GM21737 (cell line): ENCODE data around the gene TCF19.

Experiments used
- ATAC-seq: cut with Tn5 transposase; IDR thresholded peaks from one replicate; pipeline ENCODE4 v1.9.1; 2021; ENCODE audit warnings: mild to moderate bottlenecking, moderate library complexity; ENCODE audit not compliant: unreplicated experiment

Gene TCF19

GRCh38 chr6:31126396-31127175 is 31.8 kb upstream of the TCF19 start:
- no peak for ATAC-seq

GRCh38 chr6:31128093-31128676 is 30.2 kb upstream of the TCF19 start:
- ATAC-seq: no peak

- ATAC-seq: no peak
These were observed 29.3 kb upstream of the TCF19 start for GRCh38 chr6:31129130-31129529.

- ATAC-seq: no peak
These were observed 27.6 kb upstream of the TCF19 start for GRCh38 chr6:31130751-31131150.

- ATAC-seq: no peak
These were observed 26.8 kb upstream of the TCF19 start for GRCh38 chr6:31131595-31131994.

- ATAC-seq: no peak
These were observed 25.6 kb upstream of the TCF19 start for GRCh38 chr6:31132806-31133205.

GRCh38 chr6:31135710-31136109 is 22.7 kb upstream of the TCF19 start:
- no peak for ATAC-seq

- no peak for ATAC-seq
These were observed 19.4 kb upstream of the TCF19 start, which contains the start of gene PSORS1C2 for GRCh38 chr6:31138982-31139381. TSS of gene PSORS1C2 (minus strand) at chr6:31139066. CDS start at chr6:31139026, 40 bp downstream.

GRCh38 chr6:31139599-31139998 is 18.8 kb upstream of the TCF19 start:
- no peak for ATAC-seq

GRCh38 chr6:31140643-31141042 is 17.7 kb upstream of the TCF19 start:
- no peak for ATAC-seq

- no peak for ATAC-seq
These were observed 16.0 kb upstream of the TCF19 start for GRCh38 chr6:31142361-31142761.

- no peak for ATAC-seq
These were observed 15.2 kb upstream of the TCF19 start for GRCh38 chr6:31143148-31143547.

GRCh38 chr6:31144296-31144969 is 14.0 kb upstream of the TCF19 start:
- no peak for ATAC-seq

GRCh38 chr6:31144970-31145340 is 13.4 kb upstream of the TCF19 start:
- ATAC-seq: no peak

- no peak for ATAC-seq
These were observed 13.0 kb upstream of the TCF19 start for GRCh38 chr6:31145386-31145785.

GRCh38 chr6:31149827-31150447 is 8.5 kb upstream of the TCF19 start:
- ATAC-seq: no peak

GRCh38 chr6:31152781-31153180 is 5.6 kb upstream of the TCF19 start:
- ATAC-seq: no peak

- ATAC-seq: no peak
These were observed 4.0 kb upstream of the TCF19 start for GRCh38 chr6:31154436-31154835.

GRCh38 chr6:31156641-31157040 is 1.7 kb upstream of the TCF19 start:
- ATAC-seq: no peak

GRCh38 chr6:31157513-31158139 is 763 bp upstream of the TCF19 start, which contains the start of gene CCHCR1:
TSS of gene CCHCR1 (minus strand) at chr6:31157802. CDS start at chr6:31157600, 202 bp downstream.
- ATAC-seq: peak; percentile 7
